Peyer's patch (tissue), 4 donors: ENCODE measurements around the gene SPATA2L. TPM values are rescaled to one million over a fixed set of nuclear protein-coding genes. Genes with fewer than 3 reads are reported as not detected.

Source experiments
- DNase-seq, 3 donors: peaks; one replicate each; pipeline ENCODE4 v3.0.0-alpha.2; 2017 to 2019
- H3K27ac ChIP-seq, 4 donors: fragments of 200-600 bp; sonication (generic); one replicate each; pipeline ENCODE4 v1.5.1; 2016 to 2019
- H3K27me3 ChIP-seq, 2 donors: fragments of 200-600 bp; sonication (generic); one replicate each; pipeline ENCODE4 v1.5.1; 2019
- H3K36me3 ChIP-seq, 3 donors: fragments of 200-600 bp; sonication (generic); one replicate each; pipeline ENCODE4 v1.5.1; 2016 to 2019
- H3K4me1 ChIP-seq, 4 donors: fragments of 200-600 bp; sonication (generic); one replicate each; pipeline ENCODE4 v1.5.1; 2016 to 2019
- H3K4me3 ChIP-seq, 4 donors: fragments of 200-600 bp; sonication (generic); 1 replicate in 3 of 4; 2 replicates in 1 of 4; pipeline ENCODE4 v1.5.1; 2016 to 2019; ENCODE audit warnings: mild to moderate bottlenecking in 1 of 4
- H3K9me3 ChIP-seq, 4 donors: fragments of 200-600 bp; sonication (generic); one replicate each; pipeline ENCODE4 v1.5.1; 2016 to 2019; ENCODE audit warnings: mild to moderate bottlenecking in 1 of 4
- POLR2A ChIP-seq, 2 donors: fragments of 450-650 bp; IDR thresholded peaks; one replicate each; pipeline ENCODE4 v1.5.1; 2017; ENCODE audit warnings: antibody characterized with exemption in 2 of 2, mild to moderate bottlenecking in 2 of 2, moderate library complexity in 2 of 2
- total RNA-seq, 4 donors: library from RNA; depleted of rRNA; stranded (reverse); fragments of >200 nt; gene quantifications; one replicate each; pipeline ENCODE4 v1.1.0, GENCODE V29; 2016
- TF ChIP-seq, protein P1 (sequence below), 6 experiments: fragments of 450-650 bp in 4 of 6; fragments of 200-600 bp in 2 of 6; sonication (generic) in 1 of 6; IDR thresholded peaks; one replicate each; pipeline ENCODE4 v1.5.1; 2017 to 2019; ENCODE audit warnings: antibody characterized with exemption in 6 of 6, mild to moderate bottlenecking in 3 of 6, moderate library complexity in 1 of 6

SPATA2L gene
- total RNA-seq, 4 donors from 2014 or later = 19.0 to 44.7 (median 36.7) TPM

GRCh38 chr16:89744813-89745212 lies 43.3 kb upstream of the SPATA2L start:
- Histone ChIP-seq H3K4me1 (peaks cover 0 to 4% (median 0%) of the 10 kb centered on the region in 4 donors), H3K4me3 (no peak overlapping the region), H3K36me3 (peaks cover 0 to 43% (median 0%) of the 10 kb centered on the region in 3 donors), H3K27ac (no peak overlapping the region), H3K27me3 (no peaks in the 10 kb centered on the region), H3K9me3 (no peaks in the 10 kb centered on the region)
- no peak for DNase-seq
- TF ChIP-seq, protein P1, sequence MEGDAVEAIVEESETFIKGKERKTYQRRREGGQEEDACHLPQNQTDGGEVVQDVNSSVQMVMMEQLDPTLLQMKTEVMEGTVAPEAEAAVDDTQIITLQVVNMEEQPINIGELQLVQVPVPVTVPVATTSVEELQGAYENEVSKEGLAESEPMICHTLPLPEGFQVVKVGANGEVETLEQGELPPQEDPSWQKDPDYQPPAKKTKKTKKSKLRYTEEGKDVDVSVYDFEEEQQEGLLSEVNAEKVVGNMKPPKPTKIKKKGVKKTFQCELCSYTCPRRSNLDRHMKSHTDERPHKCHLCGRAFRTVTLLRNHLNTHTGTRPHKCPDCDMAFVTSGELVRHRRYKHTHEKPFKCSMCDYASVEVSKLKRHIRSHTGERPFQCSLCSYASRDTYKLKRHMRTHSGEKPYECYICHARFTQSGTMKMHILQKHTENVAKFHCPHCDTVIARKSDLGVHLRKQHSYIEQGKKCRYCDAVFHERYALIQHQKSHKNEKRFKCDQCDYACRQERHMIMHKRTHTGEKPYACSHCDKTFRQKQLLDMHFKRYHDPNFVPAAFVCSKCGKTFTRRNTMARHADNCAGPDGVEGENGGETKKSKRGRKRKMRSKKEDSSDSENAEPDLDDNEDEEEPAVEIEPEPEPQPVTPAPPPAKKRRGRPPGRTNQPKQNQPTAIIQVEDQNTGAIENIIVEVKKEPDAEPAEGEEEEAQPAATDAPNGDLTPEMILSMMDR (IDR thresholded peaks at IDR 0.05) = no peak
- TF ChIP-seq POLR2A (IDR thresholded peaks at IDR 0.05) = no peak

DNA sequence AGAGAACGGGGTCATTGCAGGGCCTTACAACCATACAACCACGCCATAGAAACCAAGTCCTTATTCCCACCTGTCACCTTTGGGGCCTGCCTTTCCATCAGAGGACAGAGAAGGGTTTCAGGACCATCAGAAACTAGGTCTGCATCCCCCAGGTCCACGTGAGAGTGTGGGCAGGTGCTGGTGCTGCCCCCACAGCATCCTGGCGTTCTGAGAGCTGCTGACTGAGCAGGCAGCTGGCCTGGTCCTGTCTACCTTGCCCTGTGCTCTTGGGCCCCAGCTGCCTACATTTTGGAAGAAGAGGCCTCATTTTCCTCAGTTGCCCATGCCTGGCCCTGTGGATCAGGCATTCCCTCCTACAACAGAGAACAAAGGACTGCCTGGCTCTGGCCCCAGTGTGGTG lies 41.4 kb upstream of the SPATA2L start:
- no peak for TF ChIP-seq POLR2A (IDR thresholded peaks at IDR 0.05)
- TF ChIP-seq, protein P1 (IDR thresholded peaks at IDR 0.05) = no peak
- no peak for DNase-seq
- H3K27ac ChIP-seq = no peak overlapping the region
- H3K27me3 ChIP-seq = no peaks in the 10 kb centered on the region
- no peaks in the 10 kb centered on the region for H3K4me1 ChIP-seq
- peaks cover 0 to 50% (median 0%) of the 10 kb centered on the region in 3 donors for H3K36me3 ChIP-seq
- H3K4me3 ChIP-seq = no peak overlapping the region
- H3K9me3 ChIP-seq = no peaks in the 10 kb centered on the region

DNA sequence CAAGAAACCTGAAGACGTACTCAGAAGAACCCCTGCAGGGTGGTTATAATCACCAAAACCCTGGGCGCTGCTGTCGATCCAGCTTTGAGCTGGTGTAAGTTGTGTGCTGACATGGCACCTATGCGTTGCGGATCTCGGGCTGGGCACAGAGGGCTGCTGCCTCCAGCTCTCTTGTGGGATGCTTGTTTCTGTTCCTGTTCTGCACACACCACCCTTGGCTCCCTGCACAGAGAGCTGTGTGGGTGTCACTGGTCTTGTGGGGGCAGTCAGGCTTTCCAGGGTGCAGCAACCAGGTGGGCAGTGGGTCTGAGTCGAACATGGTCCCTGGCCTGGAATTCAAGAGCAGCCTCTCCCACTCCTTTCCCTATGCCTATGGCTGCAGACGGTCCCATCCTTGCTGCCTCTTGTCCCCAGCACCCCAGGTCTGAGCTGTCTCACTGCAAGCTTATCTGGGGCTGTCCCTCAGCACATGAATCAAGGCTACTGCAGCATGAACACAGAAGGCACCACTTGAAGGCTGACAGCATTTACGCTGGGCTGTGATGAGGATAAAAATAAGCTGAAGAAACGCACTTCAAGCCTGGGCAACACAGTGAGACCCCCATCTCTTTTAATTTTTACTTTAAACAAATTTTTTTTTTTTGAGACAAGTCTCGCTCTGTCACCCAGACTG lies 40.0 kb upstream of the SPATA2L start:
- Histone ChIP-seq H3K4me1 (peaks cover 0 to 4% (median 0%) of the 10 kb centered on the region in 4 donors), H3K36me3 (peaks cover 0 to 56% (median 0%) of the 10 kb centered on the region in 3 donors), H3K27ac (no peak overlapping the region), H3K9me3 (no peaks in the 10 kb centered on the region), H3K4me3 (no peak overlapping the region), H3K27me3 (no peaks in the 10 kb centered on the region)
- TF ChIP-seq, protein P1 (IDR thresholded peaks at IDR 0.05) = no peak
- TF ChIP-seq POLR2A (IDR thresholded peaks at IDR 0.05) = no peak
- DNase-seq = no peak

- Histone ChIP-seq H3K4me3 (no peak overlapping the region), H3K9me3 (no peaks in the 10 kb centered on the region), H3K27me3 (no peaks in the 10 kb centered on the region), H3K36me3 (peaks cover 0 to 69% (median 0%) of the 10 kb centered on the region in 3 donors), H3K27ac (no peak overlapping the region), H3K4me1 (peaks cover 0 to 4% (median 0%) of the 10 kb centered on the region in 4 donors)
- no peak for TF ChIP-seq POLR2A (IDR thresholded peaks at IDR 0.05)
- TF ChIP-seq, protein P1 (IDR thresholded peaks at IDR 0.05) = no peak
- no peak for DNase-seq
Measured at GRCh38 chr16:89739383-89739782, 37.9 kb upstream of the SPATA2L start.

GRCh38 chr16:89738538-89739317 lies 37.2 kb upstream of the SPATA2L start:
- Histone ChIP-seq H3K4me1 (peaks cover 0 to 4% (median 0%) of the 10 kb centered on the region in 4 donors), H3K27ac (no peak overlapping the region), H3K36me3 (peaks cover 0 to 71% (median 0%) of the 10 kb centered on the region in 3 donors), H3K27me3 (no peaks in the 10 kb centered on the region), H3K9me3 (no peaks in the 10 kb centered on the region), H3K4me3 (no peak overlapping the region)
- DNase-seq = no peak
- TF ChIP-seq POLR2A (IDR thresholded peaks at IDR 0.05) = no peak
- TF ChIP-seq, protein P1 (IDR thresholded peaks at IDR 0.05) = no peak
